Astrocyte (in vitro differentiated cells and primary cell): ENCODE data around the gene FERMT3. TPM values are rescaled to one million over a fixed set of nuclear protein-coding genes. Genes with fewer than 3 reads are reported as not detected.
A peak's percentile ranks its signal among the peaks of the same experiment; 100 is the strongest.

Source experiments
- DNase-seq: peaks from one replicate; pipeline ENCODE4 v3.0.0-alpha.2; 2010; ENCODE audit warnings: low read depth
- FAIRE-seq: peaks from 2 replicates; lab custom pipeline; 2011; peaks lifted over from hg19 to GRCh38; lab: Jason Lieb, UNC
- H2AFZ ChIP-seq: 2 replicates; pipeline ENCODE4 v1.6.0; 2012; ENCODE audit warnings: low read depth, low read length, inconsistent platforms
- H3K27ac ChIP-seq: 2 replicates; pipeline ENCODE4 v1.5.1; 2011; ENCODE audit warnings: low read depth, low read length, inconsistent platforms
- H3K27me3 ChIP-seq: 2 replicates; pipeline ENCODE4 v1.6.0; 2011; ENCODE audit warnings: low read length, inconsistent platforms; ENCODE audit not compliant: insufficient read depth
- H3K36me3 ChIP-seq: 2 replicates; pipeline ENCODE4 v1.5.1; 2011; ENCODE audit warnings: low read length, inconsistent platforms; ENCODE audit not compliant: insufficient read depth
- H3K4me1 ChIP-seq: 2 replicates; pipeline ENCODE4 v1.5.1; 2011; ENCODE audit warnings: low read length, inconsistent platforms; ENCODE audit not compliant: insufficient read depth
- H3K4me2 ChIP-seq: 2 replicates; pipeline ENCODE4 v1.6.0; 2012; ENCODE audit warnings: low read length, inconsistent platforms
- H3K4me3 ChIP-seq: 2 replicates; pipeline ENCODE4 v1.5.1; 2011; ENCODE audit warnings: low read depth, mild to moderate bottlenecking, low read length, inconsistent platforms; ENCODE audit not compliant: insufficient read depth
- H3K79me2 ChIP-seq: 2 replicates; pipeline ENCODE4 v1.6.0; 2012; ENCODE audit warnings: mild to moderate bottlenecking, low read length, inconsistent platforms; ENCODE audit not compliant: insufficient read depth
- H3K9ac ChIP-seq: 2 replicates; pipeline ENCODE4 v1.6.0; 2012; ENCODE audit warnings: mild to moderate bottlenecking, low read length, inconsistent platforms
- H3K9me3 ChIP-seq: 2 replicates; pipeline ENCODE4 v1.5.1; 2012; ENCODE audit warnings: low read depth, mild to moderate bottlenecking, low read length, inconsistent platforms; ENCODE audit not compliant: insufficient read depth
- H4K20me1 ChIP-seq: 2 replicates; pipeline ENCODE4 v1.6.0; 2012; ENCODE audit warnings: low read length, inconsistent platforms; ENCODE audit not compliant: insufficient read depth
- H3K27ac Mint-ChIP-seq: one replicate; pipeline ENCODE4 v1.8.0; 2021; ENCODE audit warnings: mild to moderate bottlenecking, mixed read lengths; ENCODE audit not compliant: unreplicated experiment
- H3K27me3 Mint-ChIP-seq: one replicate; pipeline ENCODE4 v1.8.0; 2021; ENCODE audit warnings: low read depth, mixed read lengths; ENCODE audit not compliant: unreplicated experiment
- H3K36me3 Mint-ChIP-seq: one replicate; pipeline ENCODE4 v1.8.0; 2021; ENCODE audit warnings: low read depth, mixed read lengths; ENCODE audit not compliant: unreplicated experiment
- H3K4me1 Mint-ChIP-seq: one replicate; pipeline ENCODE4 v1.8.0; 2021; ENCODE audit warnings: low read depth, mixed read lengths; ENCODE audit not compliant: unreplicated experiment
- H3K4me3 Mint-ChIP-seq: one replicate; pipeline ENCODE4 v1.8.0; 2021; ENCODE audit warnings: mild to moderate bottlenecking, moderate library complexity, mixed read lengths; ENCODE audit not compliant: unreplicated experiment
- H3K9me3 Mint-ChIP-seq: one replicate; pipeline ENCODE4 v1.8.0; 2021; ENCODE audit warnings: mild to moderate bottlenecking, mixed read lengths; ENCODE audit not compliant: unreplicated experiment
- EZH2 ChIP-seq: IDR thresholded peaks from 2 replicates; pipeline ENCODE4 v1.6.1; 2012; ENCODE audit warnings: mild to moderate bottlenecking, low read length, inconsistent platforms; ENCODE audit not compliant: insufficient read depth
- total RNA-seq: library from RNA; stranded (reverse); gene quantifications from 2 replicates; pipeline ENCODE4 v1.2.1, GENCODE V29; 2021
- TF ChIP-seq, protein P1 (sequence below): IDR thresholded peaks from 2 replicates; pipeline ENCODE4 v1.5.1; 2011; ENCODE audit warnings: low read depth, mild to moderate bottlenecking, inconsistent platforms, low read length, moderate library complexity; ENCODE audit not compliant: insufficient read depth

Gene FERMT3
- total RNA-seq, 1 donor from 2014 or later, result 1.3 TPM

DNA sequence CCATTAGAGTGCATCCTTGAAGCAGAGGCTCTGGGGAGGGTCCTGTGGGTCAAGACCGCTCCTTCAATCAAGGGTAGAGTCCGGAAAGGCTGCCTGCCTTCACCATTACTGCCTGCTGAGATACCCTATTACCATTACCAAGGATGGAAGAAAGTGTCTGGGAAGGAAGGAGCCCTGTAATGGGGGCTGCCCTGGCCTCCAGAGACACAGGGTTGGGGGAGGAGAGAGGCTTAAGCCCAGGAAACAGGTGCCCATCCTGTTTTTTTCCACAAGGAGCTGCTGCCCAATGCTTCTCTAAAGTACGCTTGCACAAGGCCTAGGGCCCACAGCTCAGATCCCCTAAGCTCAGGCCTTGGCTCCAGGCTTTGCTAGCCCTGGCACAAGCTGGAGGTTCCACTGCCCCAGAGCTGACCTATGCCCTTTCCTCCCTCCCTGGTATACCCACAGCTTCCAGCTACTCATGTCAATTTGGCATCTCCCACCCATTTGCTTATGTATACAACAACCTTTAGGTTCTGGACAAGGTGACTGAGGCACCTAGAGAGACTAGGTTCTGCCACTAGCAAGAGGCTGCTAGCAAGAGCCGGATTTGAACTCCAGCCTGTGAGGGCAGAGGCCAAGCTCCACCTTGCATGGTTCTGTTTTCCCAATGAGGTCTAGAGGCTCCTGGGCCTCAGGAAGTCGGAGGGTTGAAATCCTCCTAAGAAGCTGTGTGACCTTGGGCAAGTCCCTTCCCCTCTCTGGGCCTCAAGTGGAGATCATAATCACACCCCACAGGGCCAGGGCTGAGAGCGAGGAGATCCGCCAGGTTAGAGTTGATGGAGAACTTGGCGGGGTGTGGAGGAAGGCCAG is 43.3 kb downstream of the FERMT3 start:
- H3K9me3 Mint-ChIP-seq, result no peaks in the 10 kb centered on the region
- H3K27ac Mint-ChIP-seq, result no peak overlapping the region
- Histone ChIP-seq H3K9ac (no peak overlapping the region), H3K36me3 (no peaks in the 10 kb centered on the region), H3K27me3 (no peaks in the 10 kb centered on the region), H3K79me2 (peaks cover 45% of the 10 kb centered on the region), H4K20me1 (peaks cover 35% of the 10 kb centered on the region), H3K4me1 (peaks cover 27% of the 10 kb centered on the region), H3K4me3 (no peak overlapping the region), H2AFZ (no peak overlapping the region), H3K27ac (no peak overlapping the region), H3K9me3 (no peaks in the 10 kb centered on the region), H3K4me2 (no peak overlapping the region)
- peaks cover 3% of the 10 kb centered on the region for H3K36me3 Mint-ChIP-seq
- no peak for FAIRE-seq
- H3K4me3 Mint-ChIP-seq, result peak overlapping the region; percentile 67
- no peak for DNase-seq
- no peaks in the 10 kb centered on the region for H3K27me3 Mint-ChIP-seq
- TF ChIP-seq, protein P1, sequence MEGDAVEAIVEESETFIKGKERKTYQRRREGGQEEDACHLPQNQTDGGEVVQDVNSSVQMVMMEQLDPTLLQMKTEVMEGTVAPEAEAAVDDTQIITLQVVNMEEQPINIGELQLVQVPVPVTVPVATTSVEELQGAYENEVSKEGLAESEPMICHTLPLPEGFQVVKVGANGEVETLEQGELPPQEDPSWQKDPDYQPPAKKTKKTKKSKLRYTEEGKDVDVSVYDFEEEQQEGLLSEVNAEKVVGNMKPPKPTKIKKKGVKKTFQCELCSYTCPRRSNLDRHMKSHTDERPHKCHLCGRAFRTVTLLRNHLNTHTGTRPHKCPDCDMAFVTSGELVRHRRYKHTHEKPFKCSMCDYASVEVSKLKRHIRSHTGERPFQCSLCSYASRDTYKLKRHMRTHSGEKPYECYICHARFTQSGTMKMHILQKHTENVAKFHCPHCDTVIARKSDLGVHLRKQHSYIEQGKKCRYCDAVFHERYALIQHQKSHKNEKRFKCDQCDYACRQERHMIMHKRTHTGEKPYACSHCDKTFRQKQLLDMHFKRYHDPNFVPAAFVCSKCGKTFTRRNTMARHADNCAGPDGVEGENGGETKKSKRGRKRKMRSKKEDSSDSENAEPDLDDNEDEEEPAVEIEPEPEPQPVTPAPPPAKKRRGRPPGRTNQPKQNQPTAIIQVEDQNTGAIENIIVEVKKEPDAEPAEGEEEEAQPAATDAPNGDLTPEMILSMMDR, result no peak
- TF ChIP-seq EZH2, result no peak
- peaks cover 9% of the 10 kb centered on the region for H3K4me1 Mint-ChIP-seq

DNA sequence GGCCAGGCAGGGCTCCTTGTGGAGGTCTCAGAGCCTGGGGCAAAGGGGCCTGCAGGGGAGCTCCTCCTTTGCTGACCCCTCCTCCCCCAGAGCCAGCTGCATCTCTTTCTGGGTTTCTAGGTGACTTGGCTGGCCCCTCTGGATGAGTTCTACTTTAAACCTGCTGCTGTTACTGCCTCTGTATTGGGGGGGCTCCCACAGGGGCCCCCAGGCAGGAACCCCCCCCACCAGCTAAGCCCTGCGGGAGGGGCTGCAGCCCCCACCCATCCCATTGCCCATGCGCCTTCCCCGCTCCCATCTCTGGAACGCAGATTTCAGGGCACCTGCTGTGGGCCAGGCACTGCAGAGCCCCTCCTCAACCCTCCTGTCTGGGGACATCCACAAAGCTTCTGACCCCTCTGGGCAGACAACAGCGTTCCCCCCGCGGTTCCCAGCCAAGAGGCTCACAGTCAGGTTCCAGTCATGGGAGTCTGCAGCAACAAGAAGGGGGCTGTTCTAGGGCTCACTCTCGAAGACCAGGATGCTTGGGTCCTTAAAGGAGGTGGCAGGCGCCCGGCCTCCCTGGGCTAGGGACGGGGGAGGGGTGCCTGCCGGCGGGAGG is 44.0 kb downstream of the FERMT3 start:
- Histone ChIP-seq H3K4me1 (peaks cover 22% of the 10 kb centered on the region), H3K27ac (no peak overlapping the region), H3K9me3 (no peaks in the 10 kb centered on the region), H3K9ac (peak overlapping the region; percentile 88), H3K4me2 (peak overlapping the region; percentile 99), H3K27me3 (no peaks in the 10 kb centered on the region), H4K20me1 (peaks cover 28% of the 10 kb centered on the region), H3K4me3 (peak overlapping the region; percentile 58), H3K36me3 (peaks cover 3% of the 10 kb centered on the region), H3K79me2 (peaks cover 37% of the 10 kb centered on the region), H2AFZ (peak overlapping the region; percentile 78)
- FAIRE-seq (no peak), DNase-seq (no peak)
- Mint-ChIP-seq H3K9me3 (no peaks in the 10 kb centered on the region), H3K27ac (no peak overlapping the region), H3K27me3 (no peaks in the 10 kb centered on the region), H3K36me3 (peaks cover 7% of the 10 kb centered on the region), H3K4me3 (peak overlapping the region; percentile 88), H3K4me1 (peaks cover 9% of the 10 kb centered on the region)
- TF ChIP-seq EZH2, result no peak
- TF ChIP-seq, protein P1, result no peak
